GM19397 (cell line): ENCODE data around the gene FAM221A.
A peak's percentile ranks its signal among the peaks of the same experiment; 100 is the strongest.
"Not testable (repeated sequence)": the region's sequence is repeated elsewhere in the genome, so short reads cannot be mapped to it uniquely, and the experiment has no call there.

Experiments
- ATAC-seq: cut with Tn5 transposase; IDR thresholded peaks from one replicate; pipeline ENCODE4 v1.9.1; 2021; ENCODE audit warnings: mild to moderate bottlenecking, moderate library complexity; ENCODE audit not compliant: unreplicated experiment

The FAM221A gene, protein sequence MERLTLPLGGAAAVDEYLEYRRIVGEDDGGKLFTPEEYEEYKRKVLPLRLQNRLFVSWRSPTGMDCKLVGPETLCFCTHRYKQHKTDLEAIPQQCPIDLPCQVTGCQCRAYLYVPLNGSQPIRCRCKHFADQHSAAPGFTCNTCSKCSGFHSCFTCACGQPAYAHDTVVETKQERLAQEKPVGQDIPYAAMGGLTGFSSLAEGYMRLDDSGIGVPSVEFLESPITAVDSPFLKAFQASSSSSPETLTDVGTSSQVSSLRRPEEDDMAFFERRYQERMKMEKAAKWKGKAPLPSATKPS

DNA sequence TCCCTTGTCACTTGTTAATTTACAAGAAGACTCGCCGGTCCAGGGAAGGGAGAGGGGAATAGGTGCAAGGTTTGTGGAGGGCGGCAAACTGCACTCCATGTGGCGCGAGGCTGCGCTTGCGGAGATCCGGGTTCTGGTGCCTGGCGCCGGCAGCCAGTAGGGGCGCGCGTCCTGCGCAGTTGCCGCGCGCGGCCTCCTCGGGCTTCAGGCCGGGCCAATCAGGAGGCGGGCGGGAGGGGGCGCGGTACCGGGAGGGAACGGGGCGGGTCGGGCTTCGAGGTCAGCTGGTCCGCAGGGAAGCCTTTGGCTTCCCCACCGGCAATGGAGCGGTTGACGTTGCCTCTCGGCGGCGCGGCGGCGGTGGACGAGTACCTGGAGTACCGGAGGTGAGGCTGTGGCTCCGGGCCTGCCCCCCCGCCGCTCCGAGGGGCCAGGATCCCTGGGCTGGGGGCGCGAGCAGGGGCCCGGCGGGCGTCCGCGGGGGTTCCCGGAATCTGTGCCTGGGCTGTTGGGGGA is at the start of gene FAM221A:
FAM221A (plus strand) TSS at position 302 of the 516 bp plus-strand sequence; CDS start at position 322, 20 bp downstream.
- peak; percentile 98 for ATAC-seq

DNA sequence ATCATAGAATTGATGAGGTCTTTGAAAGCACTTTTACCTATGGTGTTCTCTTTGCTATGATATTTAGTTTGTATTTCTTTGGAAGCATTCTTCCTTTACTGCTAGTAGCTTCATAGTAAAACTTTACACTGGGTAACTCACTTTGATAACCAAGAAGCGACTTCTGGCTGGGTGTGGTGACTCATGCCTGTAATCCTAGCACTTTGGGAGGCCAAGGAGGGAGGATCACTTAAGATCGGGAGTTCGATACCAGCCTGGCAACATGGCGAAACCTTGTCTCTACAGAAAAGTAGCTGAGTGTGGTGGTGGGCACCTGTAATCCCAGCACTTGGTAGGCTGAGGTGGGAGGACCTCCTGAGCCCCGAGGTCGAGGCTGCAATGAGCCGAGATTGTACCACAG is 46.6 kb upstream of the FAM221A start:
- no peak for ATAC-seq

DNA sequence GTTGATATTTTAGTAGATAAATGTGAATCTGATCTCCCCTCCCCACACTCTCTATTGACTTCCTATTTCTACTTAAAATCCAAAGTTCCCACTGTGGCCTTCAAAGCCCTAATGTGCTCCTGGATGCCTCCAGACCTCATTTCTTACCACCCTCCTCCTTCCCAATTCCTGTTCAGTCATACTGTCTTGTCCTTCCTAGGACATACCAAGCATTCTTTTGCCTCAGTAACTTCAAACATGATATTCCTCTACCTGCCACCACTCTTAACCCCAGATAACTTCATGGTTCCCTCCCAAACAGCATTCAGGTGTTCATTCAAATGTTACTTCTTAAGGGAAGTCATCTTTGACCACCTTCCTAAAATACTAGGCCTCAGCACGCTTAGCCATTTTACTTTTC is 34.2 kb upstream of the FAM221A start:
- ATAC-seq: no peak

DNA sequence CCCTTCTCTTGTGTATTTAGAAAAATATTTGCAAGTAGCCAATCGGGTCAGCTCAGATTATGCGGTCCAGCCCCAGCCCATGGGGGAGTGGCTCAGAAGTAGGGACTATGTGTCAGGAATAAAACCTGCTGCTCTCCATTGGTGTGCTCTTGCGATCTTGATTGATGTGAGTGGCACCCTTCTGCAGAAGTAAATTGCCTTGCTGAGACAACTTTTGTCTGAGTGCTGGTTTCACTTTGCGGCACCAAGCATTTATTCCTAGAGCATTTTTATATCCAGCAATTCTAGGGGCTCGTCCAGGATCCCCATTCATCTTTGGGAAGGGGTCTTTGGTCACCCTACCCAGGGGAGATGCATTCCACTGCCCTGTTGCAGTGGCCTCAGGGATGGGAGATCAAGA is 26.1 kb upstream of the FAM221A start:
- no peak for ATAC-seq

DNA sequence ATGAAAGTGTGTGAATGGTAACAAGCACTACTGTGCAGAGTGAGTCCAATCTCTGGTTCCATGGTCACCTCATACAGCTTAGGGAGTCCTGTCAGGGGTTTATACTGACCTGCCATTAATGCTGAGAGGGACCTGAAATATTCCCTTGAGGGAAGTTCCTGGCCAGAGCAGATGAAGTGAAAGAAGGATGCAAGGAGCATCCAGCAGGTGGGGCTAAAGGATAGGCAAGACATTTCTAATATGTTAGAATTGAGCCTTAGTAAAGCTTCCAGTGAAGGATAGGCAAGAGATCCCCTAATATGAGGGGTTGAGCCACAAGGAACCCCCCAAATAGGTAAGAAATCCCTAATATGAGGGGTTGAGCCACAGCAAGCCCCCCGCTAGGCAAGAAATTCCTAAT is 25.5 kb upstream of the FAM221A start:
- ATAC-seq: no peak

DNA sequence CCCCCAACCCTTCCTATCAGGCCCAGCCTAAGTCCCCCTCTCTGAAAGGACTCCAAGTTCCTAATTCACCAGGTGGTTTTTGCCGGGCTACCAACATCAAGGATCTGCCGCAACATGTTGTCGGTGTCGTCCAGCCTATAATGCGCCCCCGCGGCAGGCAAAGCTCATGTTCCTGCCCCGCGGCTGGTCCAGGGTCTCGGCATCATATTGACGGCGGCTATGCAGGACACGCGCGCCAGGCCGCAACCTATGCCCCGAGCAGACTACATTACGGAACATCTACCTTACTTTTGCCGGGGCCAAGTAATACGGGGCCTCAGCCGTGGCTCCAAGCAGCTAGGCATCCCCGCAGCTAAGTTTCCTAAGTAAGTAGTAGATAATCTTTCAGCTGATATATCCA is 24.6 kb upstream of the FAM221A start:
- ATAC-seq: no peak

DNA sequence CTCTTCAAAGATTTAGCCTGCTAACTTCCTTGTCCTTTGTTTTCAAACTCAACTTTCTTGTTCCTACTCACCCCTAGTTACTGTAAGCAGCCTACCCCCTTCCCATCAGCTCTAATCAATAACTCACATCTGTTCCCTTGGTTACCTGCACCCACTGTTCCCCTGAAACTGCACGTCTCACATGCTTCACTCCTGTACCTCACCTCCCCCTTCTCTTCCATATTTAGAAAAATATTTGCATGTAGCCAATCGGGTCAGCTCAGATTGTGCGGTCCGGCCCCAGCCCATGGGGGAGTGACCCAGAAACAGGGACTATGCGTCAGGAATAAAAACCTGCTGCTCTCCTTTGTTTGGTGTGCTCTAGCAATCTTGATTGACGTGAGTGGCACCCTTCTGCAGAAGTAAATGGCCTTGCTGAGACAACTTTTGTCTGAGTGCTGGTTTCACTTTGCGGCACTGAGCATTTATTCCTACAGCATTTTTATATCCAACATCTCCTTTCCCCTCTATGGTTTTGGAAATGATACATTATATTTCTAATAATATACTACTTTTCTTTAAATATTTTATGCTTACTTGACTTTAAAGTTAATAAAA is 21.1 kb upstream of the FAM221A start:
- no peak for ATAC-seq

DNA sequence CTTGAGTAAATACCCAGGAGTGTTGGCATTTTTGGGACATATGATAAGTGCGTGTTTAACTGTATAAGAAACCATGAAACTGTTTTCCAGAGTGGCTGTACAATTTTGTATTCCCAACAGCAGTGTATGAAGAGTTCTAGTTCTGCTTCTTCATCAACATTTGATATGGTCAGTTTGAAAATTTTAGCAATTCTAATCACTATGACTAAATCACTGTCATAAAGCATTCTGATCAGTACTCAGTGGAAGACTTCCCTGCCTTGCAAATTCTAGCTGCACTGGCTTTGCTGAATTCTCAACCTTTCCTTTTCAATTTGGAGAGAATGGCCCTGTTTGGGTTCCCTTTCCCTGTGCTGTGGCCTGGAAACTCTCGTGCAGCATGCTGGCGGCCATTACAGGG is 18.6 kb upstream of the FAM221A start:
- no peak for ATAC-seq

DNA sequence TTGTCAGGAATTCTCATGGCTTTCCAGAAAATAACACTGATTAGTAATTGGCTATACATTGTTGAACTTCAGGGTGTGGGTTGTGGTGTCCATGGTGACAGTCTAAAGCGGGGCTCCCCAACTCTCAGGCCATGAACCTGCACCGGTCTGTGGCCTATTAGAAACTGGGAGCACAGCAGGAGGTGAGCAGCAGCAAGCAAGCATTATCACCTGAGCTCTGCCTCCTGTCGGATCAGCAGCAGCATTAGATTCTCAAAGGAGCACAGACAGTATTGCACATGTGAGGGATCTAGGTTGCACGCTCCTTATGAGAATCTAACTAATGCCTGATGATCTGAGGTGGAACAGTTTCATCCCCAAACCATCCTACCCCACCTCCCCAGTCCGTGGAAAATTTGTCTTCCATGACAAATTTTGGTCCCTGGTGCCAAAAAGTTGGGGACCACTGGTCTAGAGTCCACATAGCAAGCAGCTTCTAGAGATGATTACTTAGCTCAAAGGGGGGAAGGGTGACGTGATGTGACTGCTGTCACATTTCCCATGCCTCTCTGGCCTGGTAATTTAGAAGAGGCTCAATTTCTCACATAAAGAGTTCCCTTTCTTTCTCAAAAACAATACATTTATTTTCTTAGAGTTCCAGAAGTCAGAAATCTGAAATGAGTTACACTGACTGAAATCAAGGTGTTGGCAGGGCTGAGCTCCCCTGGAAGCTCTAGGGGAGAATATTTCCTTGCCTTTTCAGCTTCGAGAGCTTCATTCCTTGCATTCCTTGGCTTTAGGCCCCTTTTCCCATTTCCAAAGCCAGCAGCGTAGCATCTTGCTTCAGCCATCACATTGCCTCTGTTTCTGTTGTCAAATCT is 17.6 kb upstream of the FAM221A start:
- ATAC-seq: no peak

DNA sequence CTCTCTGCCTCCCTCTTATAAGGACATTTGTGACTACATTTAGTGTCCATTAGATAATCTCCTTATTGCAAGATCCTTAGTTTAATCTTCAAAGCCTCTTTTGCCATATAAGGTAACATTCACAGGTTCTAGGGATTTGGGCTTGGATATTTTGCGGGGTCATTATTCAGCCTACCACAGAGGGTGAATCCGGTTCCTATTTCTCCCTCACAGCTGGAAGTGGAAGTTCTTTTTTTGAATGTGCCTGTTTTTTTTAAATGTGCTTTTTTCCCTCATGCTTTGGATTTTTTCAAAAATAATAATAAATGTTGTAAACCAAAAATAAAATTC is 17.1 kb upstream of the FAM221A start:
- no peak for ATAC-seq

DNA sequence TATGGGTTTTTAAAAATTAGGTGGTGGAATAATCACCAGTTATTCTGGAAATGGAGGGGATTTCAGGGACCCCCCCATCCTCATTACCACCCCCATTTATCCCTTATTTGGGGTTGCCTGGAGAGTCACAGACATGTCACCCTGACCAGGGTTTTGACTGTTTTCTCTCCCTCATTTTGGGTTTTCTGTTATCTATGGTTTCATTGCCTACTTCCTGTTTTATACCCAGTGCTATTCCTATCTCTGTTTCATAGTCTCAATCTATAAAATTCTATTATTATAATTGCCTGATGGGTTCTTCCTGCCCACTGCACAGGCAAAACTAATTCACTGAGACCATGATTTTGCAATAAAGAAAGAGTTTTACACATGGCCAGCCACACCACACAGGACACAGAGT is 15.9 kb upstream of the FAM221A start:
- no peak for ATAC-seq

DNA sequence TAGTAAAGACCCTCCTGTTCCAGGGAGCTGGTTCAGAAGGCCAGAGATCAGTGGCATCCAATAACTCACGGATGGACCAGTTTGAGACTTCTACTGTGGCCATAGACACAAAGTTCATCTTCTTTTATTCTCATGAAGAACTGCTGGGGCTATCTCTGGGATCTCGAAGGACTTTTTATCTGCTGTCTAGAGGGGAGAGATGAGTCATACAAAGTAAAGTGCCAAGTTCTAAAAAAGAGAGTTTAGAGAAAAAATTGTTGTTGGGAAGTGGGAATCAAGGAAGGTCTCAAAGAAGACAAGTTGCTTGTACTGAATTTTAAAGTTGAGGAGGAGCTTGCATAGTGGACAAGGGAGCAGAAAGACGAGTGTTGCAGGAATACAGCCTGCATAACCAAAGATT is 8.0 kb upstream of the FAM221A start:
- no peak for ATAC-seq

DNA sequence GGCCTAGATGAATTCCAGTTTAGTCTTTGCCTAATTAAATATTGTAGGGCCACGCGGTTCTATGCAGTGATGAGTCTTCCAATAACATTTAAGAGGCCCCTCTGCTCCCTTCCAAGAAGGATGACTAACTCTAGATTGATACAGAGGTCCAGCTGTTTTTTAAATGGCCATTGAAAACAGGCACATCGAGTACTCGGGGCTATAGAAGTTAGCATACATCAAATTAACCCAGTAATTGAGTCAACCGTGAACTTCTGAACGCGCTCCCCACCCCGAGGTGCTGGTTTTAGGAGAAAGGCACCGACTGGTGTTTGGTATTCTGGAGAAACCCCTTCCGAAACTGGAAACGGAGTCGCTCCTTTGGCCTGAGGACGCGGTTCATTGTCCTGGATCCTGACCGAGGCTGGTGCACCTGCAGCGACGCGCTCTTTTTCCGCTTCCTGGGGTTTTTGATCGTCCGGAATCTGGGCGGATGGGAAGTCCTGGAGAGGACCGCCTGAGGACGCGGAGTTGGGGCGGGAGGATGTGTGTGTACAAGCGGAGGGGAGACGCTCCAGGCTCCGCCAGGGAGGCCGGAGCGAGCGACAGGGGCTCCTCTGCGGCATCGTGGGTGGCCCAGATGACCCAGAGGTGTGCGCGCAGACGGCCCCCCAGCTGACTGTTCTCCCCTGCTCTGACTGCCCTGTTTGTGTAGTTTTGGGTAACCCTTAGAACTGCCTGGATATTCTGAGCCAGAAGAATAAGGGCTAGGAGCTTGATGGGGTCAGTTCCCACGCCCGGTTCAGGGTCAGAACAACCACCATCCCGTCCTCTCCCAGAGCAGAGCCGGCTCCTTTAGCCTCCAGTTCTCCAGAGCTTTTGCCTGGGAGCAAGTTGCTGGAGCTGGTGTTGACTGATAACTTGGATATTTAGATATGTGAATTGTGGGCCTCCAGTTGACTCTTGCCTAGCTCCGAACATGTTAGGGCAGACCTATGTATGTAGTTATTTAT is 711 bp downstream of the FAM221A start:
- peak; percentile 39 for ATAC-seq

DNA sequence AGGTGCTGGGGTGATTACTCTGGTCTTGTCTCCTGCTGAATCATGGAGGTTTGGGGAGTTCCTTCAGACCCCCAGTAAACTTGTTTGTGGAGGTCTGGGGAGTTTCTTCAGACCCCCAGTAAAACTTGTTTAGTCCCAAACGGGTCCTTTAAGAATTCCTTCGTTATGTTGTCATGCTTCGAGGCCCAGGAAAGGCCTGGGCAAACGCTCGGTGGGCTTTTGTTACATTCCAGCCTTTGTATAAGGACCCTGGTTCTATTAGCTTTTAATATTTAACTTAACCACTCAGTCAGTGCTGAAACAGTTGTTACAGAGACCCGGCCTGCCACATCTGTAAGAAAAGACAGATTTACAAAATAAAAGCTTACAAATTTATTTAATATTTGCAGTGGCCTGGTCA is 4.0 kb downstream of the FAM221A start:
- ATAC-seq: not testable (repeated sequence)

DNA sequence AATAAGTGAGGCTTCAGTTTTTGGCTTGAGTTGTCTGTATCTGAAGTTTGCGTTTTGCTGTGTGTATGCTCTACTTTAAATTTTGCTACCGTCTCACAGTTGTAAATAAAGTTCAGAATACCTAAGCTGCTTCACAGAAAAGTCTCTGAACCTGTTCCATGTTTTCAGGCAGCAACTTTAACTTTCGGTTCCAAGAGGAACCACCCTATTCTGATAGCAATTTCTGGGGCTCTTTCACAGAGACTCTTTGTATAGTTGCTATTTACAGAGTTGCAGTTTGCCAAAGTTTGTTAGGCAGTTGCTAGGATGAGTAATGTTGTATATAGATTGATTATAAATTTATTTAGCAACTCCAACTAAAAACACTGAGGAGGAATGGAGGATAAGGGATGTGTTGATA is 5.7 kb downstream of the FAM221A start:
- no peak for ATAC-seq

DNA sequence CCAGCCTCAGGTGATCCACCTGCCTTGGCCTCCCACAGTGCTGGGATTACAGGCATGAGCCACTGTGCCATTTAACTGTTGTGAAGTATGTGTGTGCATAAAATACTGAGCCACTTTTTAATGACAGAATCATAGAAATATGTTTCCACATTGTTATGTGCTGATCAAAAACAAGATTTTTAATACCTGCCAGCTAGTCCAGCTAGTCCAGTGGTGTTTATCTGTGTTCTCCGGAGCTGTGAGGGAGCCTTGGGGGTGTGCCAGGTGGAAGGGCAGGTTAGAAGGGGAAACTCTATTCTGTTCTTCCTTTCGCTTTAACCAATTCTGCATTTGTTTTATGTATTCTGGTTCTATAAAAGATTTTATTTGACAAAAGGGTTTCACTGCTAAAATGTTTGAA is 7.0 kb downstream of the FAM221A start:
- no peak for ATAC-seq

DNA sequence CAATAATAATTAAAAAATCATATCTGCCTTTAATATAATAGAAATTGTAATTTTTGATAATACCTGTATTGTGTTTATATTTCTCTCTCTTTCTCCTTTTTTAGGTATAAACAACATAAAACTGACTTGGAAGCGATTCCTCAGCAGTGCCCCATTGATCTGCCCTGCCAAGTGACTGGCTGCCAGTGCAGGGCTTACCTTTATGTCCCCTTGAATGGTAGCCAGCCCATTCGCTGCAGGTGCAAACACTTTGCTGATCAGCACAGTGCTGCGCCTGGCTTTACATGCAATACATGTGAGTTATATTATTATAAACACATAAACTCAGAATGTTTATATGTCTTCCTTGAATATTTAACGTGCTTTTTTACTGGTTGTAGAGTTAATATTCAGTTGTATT is 9.2 kb downstream of the FAM221A start:
- ATAC-seq: no peak

DNA sequence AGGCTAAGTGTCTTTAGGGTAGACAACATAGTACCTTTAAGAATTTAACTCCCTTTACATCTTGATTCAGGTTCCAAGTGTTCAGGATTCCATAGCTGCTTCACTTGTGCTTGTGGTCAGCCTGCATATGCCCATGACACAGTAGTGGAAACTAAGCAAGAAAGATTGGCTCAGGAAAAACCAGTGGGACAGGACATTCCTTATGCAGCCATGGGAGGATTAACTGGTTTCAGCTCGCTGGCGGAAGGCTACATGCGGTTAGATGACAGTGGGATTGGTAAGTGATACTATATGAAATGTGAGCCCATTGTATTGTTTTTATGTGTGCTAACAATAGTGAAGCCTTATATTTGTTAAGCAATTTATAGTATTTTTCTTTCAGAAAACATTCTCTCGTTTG is 11.3 kb downstream of the FAM221A start:
- no peak for ATAC-seq

DNA sequence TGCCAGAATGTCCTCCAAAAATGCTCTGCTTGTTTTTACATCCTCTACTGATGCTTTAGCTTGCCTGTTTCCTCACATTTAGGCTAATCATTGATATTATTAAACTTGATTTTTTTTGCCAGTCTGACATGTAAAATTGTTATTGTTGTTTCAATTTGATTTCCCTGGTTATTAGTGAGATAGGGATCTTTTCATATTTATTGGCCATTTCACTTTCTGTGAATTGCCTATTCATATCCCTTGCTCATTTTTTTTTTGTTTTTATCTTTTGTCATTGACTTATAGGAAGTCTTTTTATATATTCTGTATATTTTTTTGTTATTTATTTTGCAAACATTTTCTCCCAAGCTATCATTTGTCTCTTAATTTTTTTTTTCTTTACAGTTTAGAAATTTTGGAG is 13.2 kb downstream of the FAM221A start:
- no peak for ATAC-seq

DNA sequence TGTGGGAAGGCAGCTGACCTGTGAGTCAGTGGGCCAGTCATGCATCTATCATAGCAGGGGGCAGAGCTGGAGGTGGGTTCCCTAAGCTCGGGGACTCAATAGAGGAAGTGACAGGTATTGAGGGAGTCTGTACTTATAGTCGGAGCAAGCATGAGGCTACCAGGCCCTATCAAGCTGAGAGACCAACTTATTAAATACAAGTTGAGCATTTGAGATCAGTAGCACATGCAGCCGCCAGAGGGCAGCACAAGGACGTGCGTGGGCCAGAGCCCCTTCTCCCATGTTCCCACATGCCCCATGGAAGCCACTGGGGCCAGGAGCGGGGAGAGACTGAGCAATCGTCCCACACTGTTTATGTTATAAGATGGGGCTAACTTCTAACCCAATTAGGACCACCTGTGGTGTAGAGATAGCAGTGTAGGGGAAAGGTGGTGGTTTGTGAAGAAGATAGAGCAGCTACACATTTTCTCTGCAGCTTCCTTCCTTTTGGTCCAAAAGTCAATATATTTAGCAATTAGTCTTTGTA is 17.0 kb downstream of the FAM221A start:
- no peak for ATAC-seq
